GM19397 (cell line): ENCODE results near the gene CREBBP.
"Not testable (repeated sequence)": the region's sequence is repeated elsewhere in the genome, so short reads cannot be mapped to it uniquely, and the experiment has no call there.

Source experiments
- ATAC-seq: cut with Tn5 transposase; IDR thresholded peaks from one replicate; pipeline ENCODE4 v1.9.1; 2021; ENCODE audit warnings: mild to moderate bottlenecking, moderate library complexity; ENCODE audit not compliant: unreplicated experiment

The CREBBP gene

DNA sequence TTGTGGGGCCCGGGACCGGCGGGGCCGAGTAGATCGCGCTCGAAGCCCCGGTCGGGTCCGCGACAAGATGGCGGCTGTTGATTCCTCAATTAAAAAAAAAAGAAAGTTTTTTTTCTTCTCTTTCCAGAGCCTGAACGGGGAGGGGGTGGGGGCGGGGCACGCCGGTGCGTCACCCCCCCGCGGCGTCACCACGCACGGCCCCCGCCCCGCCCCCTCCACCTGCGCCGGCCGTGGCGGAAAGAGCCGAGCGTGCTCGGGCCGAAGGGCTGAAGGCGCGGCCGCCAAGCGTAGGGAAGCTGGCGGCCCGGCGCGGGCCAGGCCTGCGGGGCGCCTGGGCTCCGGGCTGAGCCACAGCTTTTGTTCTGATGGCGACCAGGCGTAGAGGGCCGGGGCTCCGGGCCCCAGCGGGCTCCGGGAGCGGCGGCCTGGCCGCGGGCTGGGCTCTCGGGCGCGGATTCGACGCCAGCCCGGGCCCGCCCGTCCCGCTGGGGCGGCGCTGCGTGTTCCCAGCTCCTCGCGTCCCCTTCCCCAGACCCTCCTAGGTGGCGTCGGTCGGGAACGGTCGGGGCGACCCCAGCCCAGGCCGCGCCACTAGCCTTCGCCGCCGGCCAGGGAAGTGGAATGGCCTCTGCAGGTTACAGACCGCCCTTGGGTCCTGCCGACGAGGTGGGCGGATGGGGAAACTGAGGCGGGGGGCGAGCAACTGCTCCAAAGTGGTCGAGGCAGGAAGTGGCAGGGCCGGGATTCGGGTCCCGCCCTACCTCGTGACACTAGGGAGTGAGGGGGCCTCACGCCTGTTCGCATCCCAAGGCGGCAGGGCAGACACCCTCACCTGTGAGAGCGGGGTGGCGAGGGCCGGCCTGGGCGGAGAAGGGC lies at the start of gene CREBBP:
Gene CREBBP, minus strand, starts transcription at position 91 of the 876 bp plus-strand sequence. CDS start 797 bp downstream, outside the sequence.
- peak; percentile 69 for ATAC-seq

GRCh38 chr16:3927147-3927546 lies 46.6 kb upstream of the CREBBP start:
- not testable (repeated sequence) for ATAC-seq

GRCh38 chr16:3924763-3925162 lies 44.2 kb upstream of the CREBBP start:
- no peak for ATAC-seq

GRCh38 chr16:3922241-3922640 lies 41.7 kb upstream of the CREBBP start:
- ATAC-seq, result no peak

GRCh38 chr16:3920206-3920605 lies 39.7 kb upstream of the CREBBP start:
- no peak for ATAC-seq

- ATAC-seq, result no peak
Observed at GRCh38 chr16:3919413-3919812, 38.9 kb upstream of the CREBBP start.

GRCh38 chr16:3915426-3916260 lies 35.1 kb upstream of the CREBBP start:
- ATAC-seq, result no peak

DNA sequence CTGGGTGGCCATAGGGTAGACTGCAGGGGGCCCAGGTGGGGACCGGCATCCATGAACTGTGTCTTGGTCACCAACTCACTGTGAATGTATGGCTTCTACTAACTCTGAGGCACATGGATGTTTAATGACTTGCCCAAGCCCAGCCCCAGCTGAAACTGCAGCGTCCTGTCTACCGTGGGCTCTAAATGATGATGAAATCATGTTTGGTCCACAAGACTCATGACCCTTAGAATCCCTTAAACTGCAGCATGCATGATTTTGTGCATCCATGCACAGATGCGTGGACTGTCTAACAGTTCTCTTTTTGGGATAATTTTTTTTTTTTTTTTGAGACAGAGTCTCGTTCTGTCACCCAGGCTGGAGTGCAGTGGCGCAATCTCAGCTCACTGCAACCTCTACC lies 32.4 kb upstream of the CREBBP start:
- no peak for ATAC-seq

DNA sequence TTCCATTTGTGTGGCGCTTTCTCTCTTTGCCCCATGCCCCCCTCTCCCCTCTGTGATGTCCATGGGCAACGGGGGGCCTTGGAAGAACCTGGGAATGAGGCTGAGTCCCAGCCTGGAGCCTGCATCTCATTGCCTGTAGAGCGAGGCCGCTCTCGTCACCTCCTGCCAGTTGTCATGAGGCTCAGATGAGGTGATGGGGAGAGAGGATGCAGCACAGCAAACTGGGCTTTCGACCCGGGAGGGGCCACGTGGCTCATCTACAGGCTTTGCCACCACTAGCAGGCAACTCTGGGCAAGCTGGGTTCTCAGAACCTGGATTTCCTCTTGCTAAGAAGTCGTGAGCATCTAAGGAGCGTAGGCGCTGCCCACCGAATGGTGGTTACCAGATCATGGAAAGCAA lies 31.9 kb upstream of the CREBBP start:
- ATAC-seq, result no peak

DNA sequence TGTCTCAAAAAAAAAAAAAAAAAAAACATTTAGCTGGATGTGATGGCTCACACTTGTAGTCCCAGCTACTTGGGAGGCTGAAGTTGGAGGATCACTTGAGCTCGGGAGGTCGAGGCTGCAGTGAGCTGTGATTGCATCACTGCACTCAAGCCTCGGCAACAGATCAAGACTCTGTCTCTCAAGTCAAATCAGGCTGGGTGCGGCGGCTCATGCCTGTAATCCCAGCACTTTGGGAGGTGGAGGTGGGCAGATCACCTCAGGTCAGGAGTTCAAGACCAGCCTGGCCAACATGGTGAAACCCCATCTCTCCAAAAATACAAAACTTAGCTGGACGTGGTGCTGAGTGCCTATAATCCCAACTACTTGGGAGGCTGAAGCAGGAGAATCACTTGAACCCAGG lies 31.2 kb upstream of the CREBBP start:
- not testable (repeated sequence) for ATAC-seq

DNA sequence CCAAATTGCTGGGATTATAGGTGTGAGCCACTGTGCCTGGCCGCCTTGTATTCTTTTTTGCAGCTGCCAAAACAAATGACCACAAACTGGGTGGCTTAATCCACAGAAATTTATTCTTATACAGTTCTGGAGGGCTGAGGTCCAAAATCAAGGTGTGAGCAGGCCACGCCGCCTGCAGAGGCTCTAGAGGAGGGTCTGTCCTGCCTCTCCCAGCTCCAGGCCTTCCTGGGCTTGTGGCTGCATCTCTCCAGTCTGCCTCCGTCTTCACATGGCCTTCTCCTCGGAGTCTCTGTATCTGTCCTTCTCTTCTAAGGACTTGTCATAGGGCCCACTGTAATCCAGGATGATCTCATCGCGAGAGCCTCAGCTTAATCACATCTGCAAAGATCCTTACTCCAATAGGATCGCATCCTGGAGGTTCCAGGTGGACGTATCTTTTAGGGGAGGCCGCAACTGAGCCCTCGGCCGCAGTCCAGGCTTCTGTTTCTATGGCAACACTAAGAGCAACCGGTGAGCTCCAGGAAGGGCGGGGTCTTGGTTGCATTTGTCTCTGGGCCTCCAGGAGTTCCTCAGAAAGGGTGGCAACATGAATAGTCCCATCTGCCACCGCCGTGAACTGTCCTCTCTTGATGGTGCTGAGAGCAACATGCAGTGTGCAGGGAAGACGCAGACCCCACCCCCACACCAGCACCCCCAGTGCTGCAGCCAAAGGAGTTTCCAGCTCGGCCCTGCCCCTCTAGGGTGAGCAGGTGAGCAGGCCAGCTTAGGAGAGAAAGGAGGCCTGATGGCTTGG lies 29.5 kb upstream of the CREBBP start:
- no peak for ATAC-seq

- no peak for ATAC-seq
Observed at GRCh38 chr16:3908951-3909437, 28.5 kb upstream of the CREBBP start.

DNA sequence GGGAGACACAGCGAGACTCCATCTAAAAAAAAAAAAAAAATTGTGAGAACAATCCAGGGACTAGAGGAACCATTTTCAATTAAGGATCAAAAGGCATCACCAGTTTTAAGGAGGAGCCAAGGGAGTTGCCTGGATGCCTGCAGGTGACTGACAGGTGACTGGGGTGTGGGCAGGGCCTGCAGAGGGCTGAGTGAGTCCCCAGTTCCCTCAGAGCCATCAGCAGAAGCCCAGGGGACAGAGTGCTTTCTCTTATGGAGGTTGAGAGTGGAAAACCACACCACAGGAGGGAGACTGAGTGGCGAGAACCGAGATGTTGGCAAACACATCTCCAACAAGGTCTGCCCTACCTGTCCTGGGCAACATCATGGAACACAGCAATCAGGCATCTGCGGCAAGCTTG lies 27.1 kb upstream of the CREBBP start:
- no peak for ATAC-seq

- ATAC-seq, result no peak
Observed at GRCh38 chr16:3906363-3906762, 25.9 kb upstream of the CREBBP start.

DNA sequence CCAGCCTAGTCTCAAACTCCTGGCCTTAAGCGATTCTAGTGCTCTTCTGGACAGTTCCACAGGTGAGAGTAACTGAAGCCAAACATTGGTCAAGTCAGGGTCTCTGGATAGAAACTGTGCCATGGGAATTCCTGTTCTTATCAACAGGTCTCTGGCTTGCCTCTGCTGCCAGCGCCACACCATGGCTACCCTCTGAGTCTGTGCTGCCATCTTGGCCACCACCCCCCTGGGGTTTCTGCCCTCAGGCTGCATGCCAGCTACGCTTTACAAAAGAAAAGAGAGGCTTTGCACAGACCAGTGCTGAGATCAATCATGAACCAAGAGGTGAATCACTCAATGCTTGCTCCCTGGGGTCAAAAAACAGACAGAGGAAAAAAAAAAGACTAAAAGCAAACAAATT lies 24.4 kb upstream of the CREBBP start:
- ATAC-seq, result no peak

DNA sequence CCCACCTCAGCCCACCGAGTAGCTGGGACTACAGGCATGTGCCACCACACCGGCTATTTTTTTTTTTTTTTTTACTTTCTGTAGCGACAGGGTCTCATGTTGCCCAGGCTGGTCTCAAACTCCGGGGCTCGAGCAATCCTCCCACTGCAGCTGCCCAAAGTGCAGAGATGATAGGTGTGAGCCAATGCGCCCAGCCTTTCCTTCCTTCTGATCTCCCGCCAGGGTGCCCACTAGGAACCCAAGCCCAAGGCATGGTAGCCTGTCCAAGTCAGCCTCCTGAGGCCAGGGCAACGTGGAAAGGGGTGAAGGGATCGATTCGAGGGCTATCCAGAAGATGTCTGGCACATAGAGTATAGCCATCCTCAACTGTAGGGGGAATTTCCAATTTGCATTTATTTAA lies 9.6 kb upstream of the CREBBP start:
- no peak for ATAC-seq

DNA sequence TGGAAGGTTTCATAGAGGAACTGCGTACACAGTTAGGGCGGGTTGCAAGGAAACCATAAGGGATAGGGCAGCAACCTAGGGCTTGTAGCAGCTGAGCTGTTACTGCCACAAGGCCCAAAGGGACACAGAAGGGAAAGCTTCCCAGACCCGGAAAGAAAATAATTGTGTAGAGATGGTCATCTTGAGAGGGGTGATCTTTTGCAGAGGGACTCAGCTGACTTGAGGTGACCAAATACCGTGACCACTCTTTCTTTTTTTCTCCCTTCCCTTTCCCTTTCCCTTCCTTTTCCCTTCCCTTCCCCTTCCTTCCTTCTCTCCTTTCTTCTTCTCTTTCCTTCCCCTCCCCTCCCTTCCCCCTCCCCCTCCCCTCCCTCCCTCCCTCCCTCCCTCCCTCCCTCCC lies 8.5 kb upstream of the CREBBP start:
- ATAC-seq, result no peak

DNA sequence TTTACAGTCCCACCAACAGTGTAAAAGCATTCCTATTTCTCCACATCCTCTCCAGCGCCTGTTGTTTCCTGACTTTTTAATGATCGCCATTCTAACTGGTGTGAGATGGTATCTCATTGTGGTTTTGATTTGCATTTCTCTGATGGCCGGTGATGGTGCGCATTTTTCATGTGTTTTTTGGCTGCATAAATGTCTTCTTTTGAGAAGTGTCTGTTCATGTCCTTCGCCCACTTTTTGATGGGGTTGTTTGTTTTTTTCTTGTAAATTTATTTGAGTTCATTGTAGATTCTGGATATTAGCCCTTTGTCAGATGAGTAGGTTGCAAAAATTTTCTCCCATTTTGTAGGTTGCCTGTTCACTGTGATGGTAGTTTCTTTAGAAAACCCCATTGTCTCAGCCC lies 5.5 kb upstream of the CREBBP start:
- ATAC-seq, result not testable (repeated sequence)

GRCh38 chr16:3884398-3884797 lies 3.9 kb upstream of the CREBBP start:
- no peak for ATAC-seq

GRCh38 chr16:3882531-3882930 lies 2.0 kb upstream of the CREBBP start:
- no peak for ATAC-seq

DNA sequence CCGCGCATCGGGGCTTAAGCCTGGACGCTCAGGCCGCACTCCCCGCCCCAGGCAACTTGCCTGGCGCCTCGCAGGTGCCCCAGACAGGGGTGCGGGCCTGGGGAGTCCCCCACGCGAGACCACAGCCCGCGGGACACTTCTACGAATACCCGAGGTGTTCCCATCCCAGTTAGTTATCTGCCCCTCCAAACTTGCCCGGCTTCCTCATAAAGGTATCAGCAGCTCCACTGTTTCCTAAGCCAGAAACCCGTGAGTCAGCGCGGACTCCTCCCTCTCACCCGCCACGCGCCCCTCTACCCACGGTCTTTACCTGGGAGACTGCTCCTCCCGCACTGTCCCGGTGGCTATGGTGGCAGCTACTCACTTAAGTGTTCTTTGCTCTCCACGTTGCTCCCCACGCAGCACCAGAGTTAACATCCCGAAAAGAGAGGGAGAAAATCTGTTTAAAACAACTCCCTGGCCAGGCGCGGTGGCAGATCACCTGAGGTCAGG lies 1.0 kb upstream of the CREBBP start:
- no peak for ATAC-seq
